CD8-positive, alpha-beta memory T cell (primary cell): ENCODE data around the gene GRM4. TPM values are rescaled to one million over a fixed set of nuclear protein-coding genes. Genes with fewer than 3 reads are reported as not detected.
A peak's percentile ranks its signal among the peaks of the same experiment; 100 is the strongest.

Experiments
- CTCF ChIA-PET: fragments of 350-600 bp; sonication (Branson Sonifier 250); formaldehyde crosslinking; loops from one replicate; lab custom pipeline; 2021; ENCODE audit warnings: antibody characterized with exemption; lab: Charles Lee
- POLR2A ChIA-PET: fragments of 350-600 bp; sonication (Branson Sonifier 250); formaldehyde crosslinking; loops from one replicate; lab custom pipeline; 2021; ENCODE audit warnings: antibody characterized with exemption; lab: Charles Lee
- DNase-seq, 5 donors: peaks; one replicate each; pipeline versions ENCODE4 v3.0.0 to v3.0.0-alpha.2; 2020 to 2022; ENCODE audit warnings: mixed read lengths in 1 of 5
- H3K27ac ChIP-seq: one replicate; pipeline ENCODE4 v1.7.0; 2013; ENCODE audit warnings: low read depth, mild to moderate bottlenecking, low read length, moderate library complexity
- H3K27me3 ChIP-seq: 2 replicates; pipeline ENCODE4 v1.7.0; 2013; ENCODE audit warnings: low read length, mild to moderate bottlenecking; ENCODE audit not compliant: insufficient read depth, poor library complexity, severe bottlenecking
- H3K36me3 ChIP-seq: 2 replicates; pipeline ENCODE4 v1.7.0; 2013; ENCODE audit warnings: mild to moderate bottlenecking, low read length, moderate library complexity; ENCODE audit not compliant: insufficient read depth
- H3K4me1 ChIP-seq: 2 replicates; pipeline ENCODE4 v1.7.0; 2013; ENCODE audit warnings: mild to moderate bottlenecking, low read length, moderate library complexity; ENCODE audit not compliant: insufficient read depth
- H3K4me3 ChIP-seq: 2 replicates; pipeline ENCODE4 v1.7.0; 2013; ENCODE audit warnings: mild to moderate bottlenecking, low read length
- H3K9me3 ChIP-seq: 2 replicates; pipeline ENCODE4 v1.7.0; 2013; ENCODE audit warnings: mild to moderate bottlenecking, low read length
- H3K27ac Mint-ChIP-seq, 8 donors: one replicate each; pipeline ENCODE4 v1.8.0; 2020 to 2021; ENCODE audit warnings: mixed read lengths in 8 of 8, mild to moderate bottlenecking in 6 of 8, inconsistent platforms in 3 of 8, moderate library complexity in 3 of 8
- H3K27me3 Mint-ChIP-seq, 2 donors: one replicate each; pipeline ENCODE4 v1.8.0; 2020 to 2021; ENCODE audit warnings: mixed read lengths in 2 of 2, mild to moderate bottlenecking in 1 of 2, moderate library complexity in 1 of 2
- H3K36me3 Mint-ChIP-seq, 3 donors: one replicate each; pipeline ENCODE4 v1.8.0; 2020 to 2021; ENCODE audit warnings: mixed read lengths in 3 of 3, inconsistent platforms in 1 of 3, mild to moderate bottlenecking in 1 of 3
- H3K4me1 Mint-ChIP-seq, 3 donors: one replicate each; pipeline ENCODE4 v1.8.0; 2020 to 2021; ENCODE audit warnings: mixed read lengths in 3 of 3, inconsistent platforms in 1 of 3, mild to moderate bottlenecking in 1 of 3
- H3K4me3 Mint-ChIP-seq, 7 donors: one replicate each; pipeline ENCODE4 v1.8.0; 2020 to 2021; ENCODE audit warnings: mixed read lengths in 7 of 7, mild to moderate bottlenecking in 6 of 7, moderate library complexity in 4 of 7, inconsistent platforms in 2 of 7
- H3K9me3 Mint-ChIP-seq, 5 donors: one replicate each; pipeline ENCODE4 v1.8.0; 2020 to 2022; ENCODE audit warnings: mixed read lengths in 5 of 5, mild to moderate bottlenecking in 3 of 5, moderate library complexity in 2 of 5, inconsistent platforms in 1 of 5
- polyA plus RNA-seq: library from polyadenylated mRNA; unstranded; fragments of 300-500 nt; fragmentation: Illumina TruSeq; gene quantifications from one replicate; pipeline ENCODE4 v1.2.3, GENCODE V29; 2021
- total RNA-seq, 2 experiments: library from RNA; stranded (reverse); gene quantifications; one replicate each; pipeline ENCODE4 v1.2.3, GENCODE V29; 2021

Gene GRM4
- total and polyA plus RNA-seq, 3 experiments from 2014 or later = 0.03 TPM; not detected in 2

DNA sequence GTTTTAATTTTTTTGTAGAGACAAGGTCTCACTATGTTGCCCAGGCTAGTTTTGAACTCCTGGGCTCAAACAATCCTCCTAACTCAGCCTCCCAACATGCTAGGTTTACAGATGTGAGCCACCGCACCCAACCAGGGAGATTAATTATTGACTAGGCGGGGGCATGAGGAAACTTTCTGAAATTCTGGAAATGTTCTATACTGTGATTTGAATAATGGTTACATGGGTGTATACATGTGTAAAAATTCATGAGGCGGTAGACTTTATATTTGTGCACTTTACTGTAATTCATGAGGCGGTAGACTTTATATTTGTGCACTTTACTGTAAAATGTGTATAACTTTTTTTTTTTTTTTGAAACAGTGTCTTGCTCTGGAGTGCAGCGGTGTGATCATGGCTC, 147.2 kb downstream of the GRM4 start:
- Mint-ChIP-seq H3K4me3 (no peak overlapping the region), H3K27ac (no peak overlapping the region), H3K36me3 (peaks cover 0 to 13% (median 2%) of the 10 kb centered on the region in 3 donors), H3K9me3 (peaks cover 0 to 10% (median 7%) of the 10 kb centered on the region in 5 donors), H3K27me3 (peaks cover 17 to 19% of the 10 kb centered on the region in 2 donors), H3K4me1 (no peaks in the 10 kb centered on the region)
- Histone ChIP-seq H3K27me3 (peaks cover 5% of the 10 kb centered on the region), H3K4me1 (no peaks in the 10 kb centered on the region), H3K9me3 (no peaks in the 10 kb centered on the region), H3K27ac (no peak overlapping the region), H3K4me3 (no peak overlapping the region), H3K36me3 (no peaks in the 10 kb centered on the region)
- ChIA-PET POLR2A (no interaction called here), CTCF (interaction anchor here (1.2 kb wide), 1 partner anchor 12 kb away, joined by 5 read pairs; no protein-coding TSS in a partner anchor)
- peak in 1 of 5 donors; percentile 3 for DNase-seq

- no peaks in the 10 kb centered on the region for H3K36me3 ChIP-seq
- no peak for DNase-seq
- Mint-ChIP-seq H3K27me3 (peaks cover 24 to 27% of the 10 kb centered on the region in 2 donors), H3K27ac (no peak overlapping the region), H3K4me3 (no peak overlapping the region), H3K9me3 (peaks cover 0 to 10% (median 7%) of the 10 kb centered on the region in 5 donors), H3K4me1 (no peaks in the 10 kb centered on the region), H3K36me3 (peaks cover 0 to 13% (median 2%) of the 10 kb centered on the region in 3 donors)
- CTCF ChIA-PET = no interaction called here
- no peak overlapping the region for H3K27ac ChIP-seq
- POLR2A ChIA-PET = no interaction called here
- H3K9me3 ChIP-seq = no peaks in the 10 kb centered on the region
- no peaks in the 10 kb centered on the region for H3K4me1 ChIP-seq
- no peak overlapping the region for H3K4me3 ChIP-seq
- H3K27me3 ChIP-seq = peaks cover under 1% of the 10 kb centered on the region
Measured at GRCh38 chr6:33997265-33997664, 148.6 kb downstream of the GRM4 start.

DNA sequence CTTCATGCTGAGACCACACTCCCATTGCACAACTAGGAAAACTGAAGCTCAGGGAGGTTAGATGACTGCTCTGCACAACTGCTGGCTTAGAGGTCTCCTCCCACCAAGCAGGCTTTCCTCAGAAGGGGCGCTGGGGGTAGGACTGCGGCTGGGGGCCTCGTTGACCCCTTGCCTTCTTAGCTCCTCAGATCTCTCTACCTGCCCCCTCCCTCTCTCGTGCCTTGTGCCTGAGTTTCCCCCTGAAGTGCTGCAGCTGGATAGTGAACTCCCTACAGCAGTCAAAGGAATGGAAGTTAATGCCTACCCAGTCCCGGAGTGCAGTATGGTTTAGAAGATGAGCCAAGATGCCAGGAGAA, 149.8 kb downstream of the GRM4 start:
- ChIA-PET POLR2A (no interaction called here), CTCF (no interaction called here)
- no peak overlapping the region for H3K4me3 Mint-ChIP-seq
- no peaks in the 10 kb centered on the region for H3K36me3 ChIP-seq
- no peaks in the 10 kb centered on the region for H3K9me3 ChIP-seq
- H3K27ac Mint-ChIP-seq = no peak overlapping the region
- H3K4me1 Mint-ChIP-seq = no peaks in the 10 kb centered on the region
- H3K27me3 ChIP-seq = no peaks in the 10 kb centered on the region
- H3K27ac ChIP-seq = no peak overlapping the region
- DNase-seq = no peak
- H3K27me3 Mint-ChIP-seq = peaks cover 27 to 29% of the 10 kb centered on the region in 2 donors
- no peak overlapping the region for H3K4me3 ChIP-seq
- H3K9me3 Mint-ChIP-seq = peaks cover 0 to 10% (median 7%) of the 10 kb centered on the region in 5 donors
- peaks cover 0 to 13% (median 2%) of the 10 kb centered on the region in 3 donors for H3K36me3 Mint-ChIP-seq
- no peaks in the 10 kb centered on the region for H3K4me1 ChIP-seq

DNA sequence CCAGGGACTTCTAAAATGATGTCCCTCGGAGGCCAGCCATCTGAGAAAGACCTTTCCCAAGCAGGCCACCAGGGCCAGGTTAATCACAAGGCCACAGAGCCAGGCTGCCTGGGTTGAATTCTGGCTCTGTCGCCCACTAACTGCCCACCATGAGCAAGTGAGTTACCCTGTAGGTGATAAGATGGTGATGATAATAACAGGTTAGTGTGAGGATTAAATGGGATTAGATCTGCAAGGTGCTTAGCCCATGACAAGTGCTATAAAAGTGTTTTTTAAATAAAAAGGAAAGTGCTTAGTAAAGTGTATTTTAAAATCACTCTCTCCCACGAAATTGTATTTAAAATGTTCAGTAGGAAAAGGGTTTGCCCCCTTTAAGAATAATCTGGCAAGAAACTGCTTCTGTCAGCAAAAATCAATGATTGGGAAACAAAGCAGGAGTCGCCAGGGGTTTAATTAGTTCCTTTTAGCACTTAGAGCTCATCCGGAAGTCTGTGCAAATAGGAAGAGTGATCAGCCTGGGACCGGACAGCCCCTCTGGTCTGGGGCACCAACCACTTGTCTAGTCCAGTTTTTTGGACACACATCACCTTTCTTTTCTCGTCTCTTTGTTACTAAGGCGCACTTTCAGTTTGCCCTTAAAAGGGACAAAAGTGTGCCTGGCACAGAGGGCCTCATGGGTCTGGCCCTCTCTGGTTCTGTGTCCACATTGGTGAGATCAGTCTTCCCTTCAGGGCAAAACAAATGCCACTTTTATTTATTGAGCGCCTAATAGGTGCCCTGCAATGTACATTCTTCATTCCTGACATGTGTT, 150.4 kb downstream of the GRM4 start:
- Histone ChIP-seq H3K4me1 (no peaks in the 10 kb centered on the region), H3K9me3 (no peaks in the 10 kb centered on the region), H3K27ac (no peak overlapping the region), H3K36me3 (no peaks in the 10 kb centered on the region), H3K27me3 (no peaks in the 10 kb centered on the region), H3K4me3 (no peak overlapping the region)
- Mint-ChIP-seq H3K27me3 (peaks cover 28 to 33% of the 10 kb centered on the region in 2 donors), H3K4me3 (no peak overlapping the region), H3K27ac (no peak overlapping the region), H3K36me3 (peaks cover 0 to 13% (median 2%) of the 10 kb centered on the region in 3 donors), H3K4me1 (no peaks in the 10 kb centered on the region), H3K9me3 (peaks cover 0 to 10% (median 7%) of the 10 kb centered on the region in 5 donors)
- ChIA-PET CTCF (no interaction called here), POLR2A (no interaction called here)
- no peak for DNase-seq

- Histone ChIP-seq H3K4me1 (no peaks in the 10 kb centered on the region), H3K9me3 (no peaks in the 10 kb centered on the region), H3K36me3 (no peaks in the 10 kb centered on the region), H3K27me3 (no peaks in the 10 kb centered on the region), H3K27ac (no peak overlapping the region), H3K4me3 (no peak overlapping the region)
- H3K4me3 Mint-ChIP-seq = no peak overlapping the region
- no peaks in the 10 kb centered on the region for H3K4me1 Mint-ChIP-seq
- peaks cover 0 to 13% (median 2%) of the 10 kb centered on the region in 3 donors for H3K36me3 Mint-ChIP-seq
- POLR2A ChIA-PET = no interaction called here
- CTCF ChIA-PET = no interaction called here
- peaks cover 23 to 33% of the 10 kb centered on the region in 2 donors for H3K27me3 Mint-ChIP-seq
- peaks cover 0 to 10% (median 7%) of the 10 kb centered on the region in 5 donors for H3K9me3 Mint-ChIP-seq
- no peak overlapping the region for H3K27ac Mint-ChIP-seq
- no peak for DNase-seq
Measured at GRCh38 chr6:33994472-33995308, 151.2 kb downstream of the GRM4 start.

GRCh38 chr6:33993653-33994471, 152.0 kb downstream of the GRM4 start:
- no peaks in the 10 kb centered on the region for H3K27me3 ChIP-seq
- no peaks in the 10 kb centered on the region for H3K36me3 ChIP-seq
- no peak overlapping the region for H3K27ac ChIP-seq
- H3K9me3 Mint-ChIP-seq = peaks cover 0 to 10% (median 7%) of the 10 kb centered on the region in 5 donors
- H3K27me3 Mint-ChIP-seq = peaks cover 23 to 33% of the 10 kb centered on the region in 2 donors
- no peaks in the 10 kb centered on the region for H3K4me1 Mint-ChIP-seq
- H3K27ac Mint-ChIP-seq = no peak overlapping the region
- H3K4me1 ChIP-seq = no peaks in the 10 kb centered on the region
- no peak overlapping the region for H3K4me3 ChIP-seq
- POLR2A ChIA-PET = no interaction called here
- H3K9me3 ChIP-seq = no peaks in the 10 kb centered on the region
- CTCF ChIA-PET = no interaction called here
- no peak for DNase-seq
- H3K4me3 Mint-ChIP-seq = no peak overlapping the region
- peaks cover 0 to 13% (median 2%) of the 10 kb centered on the region in 3 donors for H3K36me3 Mint-ChIP-seq

DNA sequence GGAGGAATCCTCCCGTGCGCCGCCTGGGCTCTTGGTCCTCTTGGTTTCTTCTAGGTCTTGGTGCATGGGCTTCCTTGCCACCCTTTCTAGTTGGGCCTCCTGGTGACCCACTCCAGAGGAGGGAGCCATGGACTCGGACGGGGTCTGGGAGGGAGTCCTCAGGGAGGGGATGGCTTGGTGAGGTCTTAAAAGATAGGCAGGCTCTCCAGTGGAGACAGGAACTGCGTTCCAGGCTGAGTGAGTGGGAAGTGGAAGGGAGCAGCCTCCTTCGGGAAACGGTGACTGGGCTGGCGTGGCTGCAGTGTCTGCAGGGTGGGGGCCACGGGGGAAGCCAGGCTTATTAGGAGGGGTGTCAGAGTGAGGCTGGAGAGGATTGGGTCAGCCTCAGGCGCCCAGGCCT, 152.8 kb downstream of the GRM4 start:
- POLR2A ChIA-PET = no interaction called here
- CTCF ChIA-PET = no interaction called here
- Histone ChIP-seq H3K4me3 (no peak overlapping the region), H3K27me3 (no peaks in the 10 kb centered on the region), H3K4me1 (no peaks in the 10 kb centered on the region), H3K27ac (no peak overlapping the region), H3K36me3 (no peaks in the 10 kb centered on the region), H3K9me3 (no peaks in the 10 kb centered on the region)
- Mint-ChIP-seq H3K4me3 (no peak overlapping the region), H3K4me1 (no peaks in the 10 kb centered on the region), H3K27ac (no peak overlapping the region), H3K36me3 (peaks cover 0 to 13% (median 2%) of the 10 kb centered on the region in 3 donors), H3K9me3 (peaks cover 0 to 10% (median 7%) of the 10 kb centered on the region in 5 donors), H3K27me3 (peaks cover 23 to 33% of the 10 kb centered on the region in 2 donors)
- no peak for DNase-seq
